ENCODE results near the gene PRKAR2B. TPM values are rescaled to one million over a fixed set of nuclear protein-coding genes. Genes with fewer than 3 reads are reported as not detected.

Gene PRKAR2B
- total and polyA plus RNA-seq, 2 donors (not counting 1 experiment from before 2014, with no cell fraction given): 0.07 to 0.81 TPM

DNA sequence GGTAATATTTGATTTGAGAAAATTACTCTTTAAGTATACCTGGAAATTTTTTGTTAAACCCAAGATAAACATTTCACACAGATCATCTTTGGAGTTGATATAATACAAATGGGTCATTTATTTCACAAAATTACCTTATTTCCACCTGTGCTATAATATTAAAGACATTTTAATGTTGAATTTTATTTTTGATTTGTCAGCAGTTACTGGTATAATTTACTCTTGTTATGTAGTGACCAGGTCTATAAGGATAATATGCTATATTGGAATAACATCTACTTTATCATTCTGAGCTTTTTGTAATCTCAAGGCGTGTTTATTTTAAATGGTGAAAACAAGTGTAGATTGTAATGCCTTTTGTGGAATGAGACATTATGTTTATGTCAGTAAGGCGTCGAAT lies 26.6 kb downstream of the PRKAR2B start:
- no peaks in the 10 kb centered on the region for H3K9me3 Mint-ChIP-seq (ENCODE audit: insufficient read depth)
- no peaks in the 10 kb centered on the region for H3K9me3 ChIP-seq (ENCODE audit: control extremely low read depth in 1 of 3, control insufficient read depth in 2 of 3, insufficient read depth in 1 of 3, low read length in 2 of 3)
- TF ChIP-seq, protein P1, sequence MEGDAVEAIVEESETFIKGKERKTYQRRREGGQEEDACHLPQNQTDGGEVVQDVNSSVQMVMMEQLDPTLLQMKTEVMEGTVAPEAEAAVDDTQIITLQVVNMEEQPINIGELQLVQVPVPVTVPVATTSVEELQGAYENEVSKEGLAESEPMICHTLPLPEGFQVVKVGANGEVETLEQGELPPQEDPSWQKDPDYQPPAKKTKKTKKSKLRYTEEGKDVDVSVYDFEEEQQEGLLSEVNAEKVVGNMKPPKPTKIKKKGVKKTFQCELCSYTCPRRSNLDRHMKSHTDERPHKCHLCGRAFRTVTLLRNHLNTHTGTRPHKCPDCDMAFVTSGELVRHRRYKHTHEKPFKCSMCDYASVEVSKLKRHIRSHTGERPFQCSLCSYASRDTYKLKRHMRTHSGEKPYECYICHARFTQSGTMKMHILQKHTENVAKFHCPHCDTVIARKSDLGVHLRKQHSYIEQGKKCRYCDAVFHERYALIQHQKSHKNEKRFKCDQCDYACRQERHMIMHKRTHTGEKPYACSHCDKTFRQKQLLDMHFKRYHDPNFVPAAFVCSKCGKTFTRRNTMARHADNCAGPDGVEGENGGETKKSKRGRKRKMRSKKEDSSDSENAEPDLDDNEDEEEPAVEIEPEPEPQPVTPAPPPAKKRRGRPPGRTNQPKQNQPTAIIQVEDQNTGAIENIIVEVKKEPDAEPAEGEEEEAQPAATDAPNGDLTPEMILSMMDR (IDR thresholded peaks at IDR 0.05): no peak
- TF ChIP-seq EZH2 (IDR thresholded peaks at IDR 0.05; ENCODE audit: borderline replicate concordance, insufficient read depth, low read depth, low read length, poor library complexity, severe bottlenecking): no peak
- ChIA-PET CTCF (no interaction called here), POLR2A (no interaction called here)
- ATAC-seq (ENCODE audit: low read depth) (no peak), DNase-seq (no peak)
- WGBS (ENCODE audit: insufficient coverage): no CpG with 5 or more reads among the region's 3 CpGs
- no peaks in the 10 kb centered on the region for H3K27me3 ChIP-seq (replicated peaks in 1 of 4; ENCODE audit: control extremely low read depth in 1 of 4, control insufficient read depth in 3 of 4, insufficient read depth in 4 of 4, low read length in 3 of 4)
- no peak overlapping the region for H3K27ac Mint-ChIP-seq
- no peaks in the 10 kb centered on the region for H3K4me1 ChIP-seq (ENCODE audit: control insufficient read depth in 2 of 2, insufficient read depth in 2 of 2, low read length in 2 of 2)
- intact Hi-C loops (cut with micrococcal nuclease): no loop called here
- no peaks in the 10 kb centered on the region for H3K36me3 ChIP-seq (replicated peaks in 1 of 2; ENCODE audit: control extremely low read depth in 1 of 2, control insufficient read depth in 1 of 2, extremely low read depth in 1 of 2, insufficient read depth in 2 of 2, low read length in 1 of 2)
- H3K4me3 Mint-ChIP-seq: no peak overlapping the region
- H2AFZ ChIP-seq (ENCODE audit: insufficient read depth, low read depth, low read length, poor library complexity, severe bottlenecking): no peak overlapping the region
- peaks cover 5% of the 10 kb centered on the region for H3K4me1 Mint-ChIP-seq
- H3K4me2 ChIP-seq (replicated peaks; ENCODE audit: low read depth, low read length, poor library complexity, severe bottlenecking): no peak overlapping the region
- H3K27ac ChIP-seq (ENCODE audit: low read length in 2 of 2): no peak overlapping the region
- H3K27me3 Mint-ChIP-seq: no peaks in the 10 kb centered on the region
- H3K79me2 ChIP-seq (ENCODE audit: control insufficient read depth, insufficient read depth, low read length): no peaks in the 10 kb centered on the region
- H3K9ac ChIP-seq (ENCODE audit: low read length): no peak overlapping the region
- H3K4me3 ChIP-seq (ENCODE audit: control extremely low read depth in 1 of 5, extremely low read depth in 1 of 5, insufficient read depth in 1 of 5, low read depth in 2 of 5, low read length in 4 of 5): no peak overlapping the region
- no peaks in the 10 kb centered on the region for H4K20me1 ChIP-seq (ENCODE audit: control insufficient read depth, insufficient read depth, low read length, poor library complexity, severe bottlenecking)

DNA sequence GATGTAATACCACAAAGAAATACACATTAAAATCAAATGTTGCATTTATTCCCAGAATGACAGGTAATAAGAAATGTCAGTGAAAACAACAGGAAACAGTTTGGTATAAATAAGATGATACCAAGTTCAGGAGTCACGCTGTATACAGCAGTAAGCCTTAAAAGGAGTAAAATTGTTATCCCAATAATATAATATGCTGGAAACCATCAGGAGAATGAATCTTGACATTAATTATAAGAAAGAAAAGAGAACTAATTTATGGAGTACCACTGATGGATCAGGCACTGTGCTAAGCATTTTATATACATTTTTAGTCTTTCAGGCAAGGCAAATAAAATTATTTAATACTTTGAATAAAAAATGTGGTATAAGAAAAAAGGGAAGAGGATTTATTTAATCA lies 27.6 kb downstream of the PRKAR2B start:
- H3K36me3 ChIP-seq (replicated peaks in 1 of 2; ENCODE audit: control extremely low read depth in 1 of 2, control insufficient read depth in 1 of 2, extremely low read depth in 1 of 2, insufficient read depth in 2 of 2, low read length in 1 of 2): no peaks in the 10 kb centered on the region
- no CpG with 5 or more reads among the region's 1 CpG for WGBS (ENCODE audit: insufficient coverage)

More for the DNA sequence above, 27.6 kb downstream of the PRKAR2B start:
- Histone ChIP-seq H2AFZ (ENCODE audit: insufficient read depth, low read depth, low read length, poor library complexity, severe bottlenecking) (no peak overlapping the region), H3K79me2 (ENCODE audit: control insufficient read depth, insufficient read depth, low read length) (no peaks in the 10 kb centered on the region), H4K20me1 (ENCODE audit: control insufficient read depth, insufficient read depth, low read length, poor library complexity, severe bottlenecking) (no peaks in the 10 kb centered on the region), H3K4me2 (replicated peaks; ENCODE audit: low read depth, low read length, poor library complexity, severe bottlenecking) (no peak overlapping the region), H3K27me3 (replicated peaks in 1 of 4; ENCODE audit: control extremely low read depth in 1 of 4, control insufficient read depth in 3 of 4, insufficient read depth in 4 of 4, low read length in 3 of 4) (no peaks in the 10 kb centered on the region), H3K27ac (ENCODE audit: low read length in 2 of 2) (no peak overlapping the region), H3K4me3 (ENCODE audit: control extremely low read depth in 1 of 5, extremely low read depth in 1 of 5, insufficient read depth in 1 of 5, low read depth in 2 of 5, low read length in 4 of 5) (no peak overlapping the region), H3K4me1 (ENCODE audit: control insufficient read depth in 2 of 2, insufficient read depth in 2 of 2, low read length in 2 of 2) (no peaks in the 10 kb centered on the region), H3K9me3 (ENCODE audit: control extremely low read depth in 1 of 3, control insufficient read depth in 2 of 3, insufficient read depth in 1 of 3, low read length in 2 of 3) (no peaks in the 10 kb centered on the region), H3K9ac (ENCODE audit: low read length) (no peak overlapping the region)
- ATAC-seq (ENCODE audit: low read depth): no peak
- DNase-seq: no peak
- Mint-ChIP-seq H3K27ac (no peak overlapping the region), H3K4me3 (no peak overlapping the region), H3K9me3 (ENCODE audit: insufficient read depth) (no peaks in the 10 kb centered on the region), H3K4me1 (peaks cover 5% of the 10 kb centered on the region), H3K27me3 (no peaks in the 10 kb centered on the region)
- ChIA-PET CTCF (no interaction called here), POLR2A (no interaction called here)
- intact Hi-C loops (cut with micrococcal nuclease): no loop called here
- no peak for TF ChIP-seq EZH2 (IDR thresholded peaks at IDR 0.05; ENCODE audit: borderline replicate concordance, insufficient read depth, low read depth, low read length, poor library complexity, severe bottlenecking)
- TF ChIP-seq, protein P1 (IDR thresholded peaks at IDR 0.05): no peak
